T1000 (cell line): ENCODE data around the gene MAGEA4.

Experiments used
- DNase-seq: peaks from one replicate; lab custom pipeline; 2025; ENCODE audit warnings: mixed read lengths; lab: John Stamatoyannopoulos, UW

Gene MAGEA4

DNA sequence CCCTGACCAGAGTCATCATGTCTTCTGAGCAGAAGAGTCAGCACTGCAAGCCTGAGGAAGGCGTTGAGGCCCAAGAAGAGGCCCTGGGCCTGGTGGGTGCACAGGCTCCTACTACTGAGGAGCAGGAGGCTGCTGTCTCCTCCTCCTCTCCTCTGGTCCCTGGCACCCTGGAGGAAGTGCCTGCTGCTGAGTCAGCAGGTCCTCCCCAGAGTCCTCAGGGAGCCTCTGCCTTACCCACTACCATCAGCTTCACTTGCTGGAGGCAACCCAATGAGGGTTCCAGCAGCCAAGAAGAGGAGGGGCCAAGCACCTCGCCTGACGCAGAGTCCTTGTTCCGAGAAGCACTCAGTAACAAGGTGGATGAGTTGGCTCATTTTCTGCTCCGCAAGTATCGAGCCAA lies 11.0 kb downstream of the MAGEA4 start:
- DNase-seq = no peak

DNA sequence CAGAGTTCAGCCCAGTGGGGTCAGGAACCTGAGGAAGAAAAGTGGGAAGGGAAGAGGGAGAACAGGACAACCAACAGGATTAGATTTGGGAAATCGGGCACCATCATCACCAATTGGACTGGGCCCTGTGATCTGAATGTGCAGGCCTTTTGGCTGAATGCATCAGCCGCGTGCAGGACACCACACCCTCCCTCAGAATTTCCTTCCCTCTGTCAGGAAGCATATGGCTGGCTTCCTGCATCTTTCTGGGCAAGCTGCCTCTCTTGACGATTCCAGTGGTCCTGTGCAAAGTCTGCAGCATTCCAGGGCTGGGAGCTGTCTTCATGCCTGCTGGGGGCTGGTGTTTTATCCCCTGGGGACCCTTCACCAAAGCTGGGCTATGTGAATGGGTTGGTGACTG lies 16.4 kb downstream of the MAGEA4 start:
- no peak for DNase-seq

DNA sequence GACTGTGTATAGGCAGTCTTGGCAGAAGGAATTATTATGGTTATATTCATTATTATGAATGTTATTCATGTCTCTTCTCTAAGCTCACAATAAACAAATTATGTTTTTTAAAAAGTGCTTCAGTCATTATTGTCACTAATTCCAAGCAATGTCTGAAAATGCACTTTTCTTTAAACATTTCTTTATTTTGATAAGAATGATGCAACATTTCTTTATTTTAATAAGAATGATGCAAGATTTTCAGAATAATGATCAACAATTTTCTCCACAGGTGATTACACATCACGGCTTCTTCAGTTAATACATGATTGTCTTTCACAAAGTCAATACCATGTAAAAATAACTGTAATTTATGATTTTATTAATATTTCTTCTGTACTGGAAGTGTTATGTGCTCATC lies 22.7 kb downstream of the MAGEA4 start:
- no peak for DNase-seq

DNA sequence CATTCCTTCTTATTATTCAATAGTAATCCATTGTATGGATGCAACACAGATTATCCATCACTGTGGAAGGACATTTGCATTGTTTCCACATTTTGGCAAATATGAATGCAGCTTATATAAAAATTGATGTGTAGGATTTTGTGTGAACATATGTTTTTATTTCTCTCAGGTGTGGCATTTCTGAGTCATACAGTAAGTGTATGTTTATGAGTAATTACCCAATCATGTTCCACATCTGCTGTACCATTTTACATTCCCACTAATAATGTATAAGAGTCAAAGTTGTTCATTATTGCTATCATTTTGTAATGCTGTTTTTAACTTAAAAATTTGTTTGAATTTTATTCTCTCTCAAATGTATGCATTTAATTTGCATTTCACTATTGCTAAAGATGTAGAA lies 25.5 kb downstream of the MAGEA4 start:
- no peak for DNase-seq

DNA sequence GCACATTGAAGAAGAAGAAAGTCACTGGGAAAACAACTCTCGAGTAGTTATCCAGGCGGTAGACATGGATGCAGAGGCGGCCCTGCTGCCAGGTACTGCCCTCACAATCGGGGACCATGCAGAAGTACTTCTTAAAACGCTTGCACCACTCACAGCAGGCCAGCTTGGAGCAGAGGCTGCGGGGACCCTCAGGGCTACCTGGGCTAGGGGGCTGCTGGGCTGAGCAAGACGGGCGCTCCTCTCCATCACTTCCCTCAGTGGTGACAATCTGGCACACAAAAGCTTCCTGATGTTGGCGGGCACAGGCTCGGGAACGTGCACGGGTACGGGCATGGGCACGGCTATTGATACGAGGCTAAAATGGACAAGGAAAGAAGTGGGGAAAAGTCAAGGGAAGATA lies 42.0 kb downstream of the MAGEA4 start:
- DNase-seq = no peak

DNA sequence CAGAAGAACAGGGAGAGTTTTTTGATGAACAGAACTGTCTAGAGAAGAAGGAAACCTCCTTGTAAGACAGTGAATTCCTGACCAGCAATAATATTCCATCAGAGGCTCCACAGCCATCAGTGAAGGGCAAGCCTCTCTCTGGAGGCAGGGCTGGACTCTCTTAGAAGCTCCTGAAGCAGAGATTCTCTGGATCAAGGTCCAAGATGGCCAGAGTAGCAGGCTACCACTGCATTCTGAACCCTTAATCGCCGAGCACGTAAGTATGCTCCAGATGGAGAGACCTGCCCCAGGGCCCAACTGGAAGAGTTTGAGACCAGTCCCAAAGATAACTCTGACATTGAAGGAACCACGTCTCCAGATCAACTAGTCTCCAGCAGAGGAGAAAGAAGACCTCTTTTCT lies 45.4 kb downstream of the MAGEA4 start:
- DNase-seq = no peak

DNA sequence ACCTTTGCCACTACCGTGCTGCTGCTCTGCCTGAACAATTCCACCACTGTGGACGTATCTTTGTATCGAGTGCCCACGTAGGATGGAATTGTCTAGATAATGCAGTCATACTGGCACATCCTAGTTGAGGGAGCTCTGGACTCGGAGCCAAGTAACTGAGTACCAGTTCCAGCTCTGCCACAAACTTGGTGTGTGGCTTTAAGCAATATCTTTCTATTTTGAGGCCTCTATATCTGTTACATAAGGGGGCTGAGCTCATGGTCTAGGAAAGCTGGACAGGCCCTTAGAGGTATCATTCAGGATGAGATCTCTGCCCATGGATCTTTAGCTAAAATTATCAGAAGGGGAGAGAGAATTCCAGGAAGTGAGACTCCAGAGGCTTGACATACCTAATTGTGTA lies 49.3 kb downstream of the MAGEA4 start:
- DNase-seq = no peak

DNA sequence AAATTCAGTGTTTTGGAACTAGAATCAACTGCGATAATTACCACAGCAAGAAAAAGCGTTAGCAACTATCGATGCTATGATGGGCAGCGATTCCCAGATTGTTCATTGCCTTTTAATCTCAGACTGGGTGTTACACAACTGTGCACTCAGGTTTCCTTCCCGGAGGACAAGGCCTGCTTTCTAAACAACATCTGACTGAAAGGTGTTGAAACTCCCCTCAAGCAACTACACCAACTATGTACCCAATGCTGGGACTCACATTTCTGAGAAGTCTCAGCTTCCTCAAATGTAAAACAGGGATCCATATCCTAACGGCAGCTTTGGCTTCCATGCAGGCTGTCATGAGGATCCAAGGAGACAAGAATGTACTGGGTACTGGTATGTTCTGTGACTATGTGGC lies 53.5 kb downstream of the MAGEA4 start:
- no peak for DNase-seq

DNA sequence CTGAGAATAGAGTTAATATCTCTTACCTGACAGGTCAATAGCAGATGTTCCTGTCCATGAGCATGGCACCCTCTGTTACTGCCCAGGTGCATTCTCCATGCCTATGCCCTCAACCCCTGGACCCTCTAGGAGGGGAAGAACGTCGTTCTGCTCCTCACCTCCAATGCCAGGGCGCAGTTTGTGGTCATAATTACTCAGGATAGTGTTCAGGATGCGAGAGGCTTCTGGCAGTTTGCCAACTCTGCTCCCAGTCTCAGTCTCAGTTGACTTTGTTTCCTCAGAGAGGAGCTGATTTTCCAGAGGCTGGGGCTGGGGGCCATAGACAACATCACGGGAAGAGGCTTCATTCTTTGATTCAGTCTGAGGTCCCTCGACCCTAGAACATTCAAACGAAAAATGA lies 57.3 kb downstream of the MAGEA4 start:
- DNase-seq = no peak

DNA sequence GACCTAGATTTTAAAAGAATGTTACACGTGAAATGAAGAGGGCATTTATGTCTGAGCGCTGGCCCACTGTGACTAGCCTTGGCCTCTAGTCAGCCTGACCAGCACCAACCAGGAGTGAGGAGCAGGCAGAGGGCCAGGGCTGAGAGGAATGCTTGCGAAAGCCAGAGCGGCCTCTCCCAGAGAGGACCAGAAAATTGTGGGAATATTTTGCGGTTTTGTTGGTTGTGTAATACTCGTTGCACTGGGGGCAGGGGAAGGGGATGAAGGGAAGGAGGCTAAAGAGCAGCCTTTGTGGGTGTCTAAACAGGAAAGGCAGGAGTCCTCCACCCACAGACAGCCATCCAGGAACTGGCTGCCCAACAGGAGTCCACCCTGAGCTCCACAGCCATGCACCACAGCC lies 58.0 kb downstream of the MAGEA4 start:
- peak; percentile 34 for DNase-seq

DNA sequence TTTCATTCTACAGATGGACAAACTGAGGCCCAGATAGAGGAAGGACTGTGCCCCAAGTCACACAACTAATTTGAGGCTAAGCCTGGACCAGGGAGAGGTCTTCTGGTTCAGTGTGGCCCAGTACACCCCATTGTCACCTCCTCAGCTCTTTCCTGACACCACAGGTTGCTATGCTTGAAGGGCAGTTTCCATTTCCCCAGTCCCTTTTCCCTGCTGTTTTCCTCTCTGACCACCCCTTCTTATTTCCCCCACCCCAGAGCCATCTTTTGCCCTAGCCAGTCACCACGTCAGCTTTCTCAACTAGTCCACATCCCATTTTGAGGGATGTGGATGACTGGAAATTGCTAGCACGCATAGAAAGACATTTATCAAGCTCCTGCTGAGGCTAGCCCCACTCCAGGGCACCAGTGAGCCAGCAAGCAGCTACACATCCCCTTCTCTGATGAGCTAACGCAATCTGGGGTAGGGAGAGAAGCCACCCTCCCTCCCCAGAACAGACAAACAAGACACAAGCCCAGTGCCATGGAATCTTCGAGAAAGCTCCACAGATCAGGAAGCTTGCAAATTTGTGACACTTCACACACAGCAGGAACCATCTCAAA lies 60.5 kb downstream of the MAGEA4 start:
- DNase-seq = no peak

DNA sequence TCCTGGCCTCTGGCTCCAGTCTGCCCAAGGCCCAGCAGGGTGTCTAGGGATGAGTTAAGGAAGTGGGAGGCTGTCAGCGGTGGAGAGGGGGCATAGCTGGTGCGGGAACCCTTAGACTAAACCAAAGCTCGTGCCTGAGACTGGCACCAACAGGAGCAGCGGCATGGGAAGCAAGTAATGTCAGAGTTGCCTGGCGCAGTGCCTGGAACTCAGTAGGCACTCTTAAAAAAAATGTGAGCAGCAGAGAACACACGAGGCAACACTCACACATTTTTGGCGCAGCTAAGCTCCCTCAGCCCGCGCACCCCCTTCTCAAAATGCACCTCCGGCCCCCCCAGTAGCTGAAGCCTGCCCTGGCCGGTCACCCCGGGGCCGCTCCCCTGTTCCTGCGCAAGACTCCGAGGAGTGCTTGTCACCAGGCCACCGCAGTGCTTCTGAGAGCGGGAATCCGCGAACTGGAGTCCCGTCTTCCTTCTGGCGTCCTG lies 61.2 kb downstream of the MAGEA4 start:
- DNase-seq = peak; percentile 8
